H1 (cell line): ENCODE measurements around the gene COLEC11. TPM values are rescaled to one million over a fixed set of nuclear protein-coding genes. Genes with fewer than 3 reads are reported as not detected.

Experiments used
- CTCF ChIA-PET: fragments of 300-600 bp; sonication (Branson Sonifier 250); formaldehyde crosslinking; loops from one replicate; lab custom pipeline; 2021; ENCODE audit not compliant: partially characterized antibody; lab: Charles Lee
- POLR2A ChIA-PET: fragments of 300-600 bp; sonication (Branson Sonifier 250); formaldehyde crosslinking; loops from one replicate; lab custom pipeline; 2021; ENCODE audit warnings: inconsistent platforms; ENCODE audit not compliant: partially characterized antibody; lab: Charles Lee
- DNase-seq, 2 experiments: peaks; one replicate each; pipeline versions ENCODE4 v3.0.0 to v3.0.0-alpha.2; 2010 to 2022; ENCODE audit warnings: low spot score in 2 of 2, low read depth in 1 of 2, mixed read lengths in 1 of 2
- FAIRE-seq: peaks from 2 replicates; lab custom pipeline; 2011; peaks lifted over from hg19 to GRCh38; lab: Jason Lieb, UNC
- H2AFZ ChIP-seq: 2 replicates; pipeline ENCODE4 v1.8.1; 2012; ENCODE audit warnings: low read length, inconsistent platforms
- H2AK5ac ChIP-seq: 2 replicates; pipeline ENCODE4 v1.6.1; 2013; ENCODE audit warnings: low read depth, low read length
- H2BK120ac ChIP-seq: replicated peaks from 2 replicates; pipeline ENCODE3; 2013; ENCODE audit warnings: low read depth, low read length, inconsistent platforms
- H2BK12ac ChIP-seq: 2 replicates; pipeline ENCODE4 v1.6.1; 2013; ENCODE audit warnings: low read depth, low read length
- H2BK15ac ChIP-seq: 2 replicates; pipeline ENCODE4 v1.6.1; 2013; ENCODE audit warnings: low read length
- H2BK20ac ChIP-seq: 2 replicates; pipeline ENCODE4 v1.6.1; 2013; ENCODE audit warnings: low read length
- H2BK5ac ChIP-seq: 2 replicates; pipeline ENCODE4 v1.6.1; 2013; ENCODE audit warnings: low read depth, low read length
- H3K14ac ChIP-seq: 2 replicates; pipeline ENCODE4 v1.6.1; 2013; ENCODE audit warnings: inconsistent platforms; ENCODE audit not compliant: insufficient read length
- H3K18ac ChIP-seq: 2 replicates; pipeline ENCODE4 v1.6.1; 2013; ENCODE audit warnings: low read length; ENCODE audit errors: extremely low read depth
- H3K23ac ChIP-seq: 2 replicates; pipeline ENCODE4 v1.6.1; 2013; ENCODE audit warnings: inconsistent platforms; ENCODE audit not compliant: insufficient read length
- H3K23me2 ChIP-seq: 2 replicates; pipeline ENCODE4 v1.6.1; 2013; ENCODE audit warnings: low read depth, low read length
- H3K27ac ChIP-seq: 2 replicates; pipeline ENCODE4 v1.6.1; 2011; ENCODE audit warnings: low read depth, low read length, inconsistent platforms
- H3K27me3 ChIP-seq, 4 experiments: replicated peaks in 1 of 4; 1 replicate in 1 of 4; 2 replicates in 3 of 4; pipeline versions ENCODE4 v1.6.1 to v1.8.1; 2011 to 2013; ENCODE audit warnings: low read length in 3 of 4, mild to moderate bottlenecking in 3 of 4, inconsistent platforms in 2 of 4, mixed read lengths in 2 of 4, moderate library complexity in 1 of 4; ENCODE audit not compliant: control insufficient read depth in 3 of 4, insufficient read depth in 3 of 4; ENCODE audit errors: extremely low read depth in 1 of 4
- H3K36me3 ChIP-seq, 4 experiments: 2 replicates each; pipeline versions ENCODE4 v1.6.1 to v1.8.1; 2011 to 2013; ENCODE audit warnings: mild to moderate bottlenecking in 4 of 4, low read length in 3 of 4, moderate library complexity in 2 of 4, control low read depth in 1 of 4, inconsistent platforms in 1 of 4; ENCODE audit not compliant: insufficient read depth in 4 of 4, control insufficient read depth in 2 of 4
- H3K4ac ChIP-seq: replicated peaks from 2 replicates; pipeline ENCODE3; 2013; ENCODE audit warnings: low read length, low read depth, mixed read lengths, inconsistent platforms; ENCODE audit not compliant: insufficient read length
- H3K4me1 ChIP-seq, 4 experiments: replicated peaks in 1 of 4; 1 replicate in 1 of 4; 2 replicates in 3 of 4; pipeline versions ENCODE4 v1.6.1 to v1.8.1; 2011 to 2013; ENCODE audit warnings: low read length in 3 of 4, inconsistent platforms in 2 of 4, mixed read lengths in 1 of 4; ENCODE audit not compliant: insufficient read depth in 4 of 4, control insufficient read depth in 3 of 4
- H3K4me2 ChIP-seq, 2 experiments: 2 replicates each; pipeline versions ENCODE4 v1.6.1 to v1.8.1; 2011 to 2013; ENCODE audit warnings: low read depth in 2 of 2, low read length in 2 of 2, control low read depth in 1 of 2, inconsistent platforms in 1 of 2, mild to moderate bottlenecking in 1 of 2; ENCODE audit not compliant: insufficient read depth in 1 of 2
- H3K4me3 ChIP-seq, 4 experiments: fragments of 200-600, 300-600 bp in 1 of 4; sonication (generic), shearing (Covaris generic), sonication (Bioruptor Twin) in 1 of 4; 2 replicates each; pipeline versions ENCODE4 v1.5.1 to v1.8.1; 2011 to 2016; ENCODE audit warnings: low read length in 4 of 4, low read depth in 3 of 4, control low read depth in 2 of 4, inconsistent platforms in 2 of 4, mild to moderate bottlenecking in 2 of 4, mixed read lengths in 1 of 4, moderate library complexity in 1 of 4; ENCODE audit not compliant: insufficient read depth in 2 of 4; ENCODE audit errors: extremely low read depth in 1 of 4
- H3K56ac ChIP-seq: replicated peaks from 2 replicates; pipeline ENCODE3; 2013; ENCODE audit warnings: low read depth, mild to moderate bottlenecking, mixed read lengths, low read length, inconsistent platforms; ENCODE audit not compliant: insufficient read length
- H3K79me1 ChIP-seq: 2 replicates; pipeline ENCODE4 v1.6.1; 2013; ENCODE audit warnings: low read depth, low read length, control low read depth
- H3K79me2 ChIP-seq, 2 experiments: 2 replicates each; pipeline versions ENCODE4 v1.6.1 to v1.8.1; 2012 to 2013; ENCODE audit warnings: low read length in 2 of 2, mild to moderate bottlenecking in 2 of 2, inconsistent platforms in 1 of 2; ENCODE audit not compliant: insufficient read depth in 2 of 2, control insufficient read depth in 1 of 2
- H3K9ac ChIP-seq, 4 experiments: replicated peaks in 1 of 4; 1 replicate in 1 of 4; 2 replicates in 3 of 4; pipeline versions ENCODE4 v1.6.1 to v1.8.1; 2011 to 2013; ENCODE audit warnings: low read depth in 3 of 4, low read length in 3 of 4, control low read depth in 2 of 4, mild to moderate bottlenecking in 2 of 4, moderate library complexity in 2 of 4, inconsistent platforms in 1 of 4; ENCODE audit errors: extremely low read depth in 1 of 4
- H3K9me3 ChIP-seq, 2 experiments: 2 replicates each; pipeline versions ENCODE4 v1.6.1 to v1.8.1; 2012 to 2013; ENCODE audit warnings: mild to moderate bottlenecking in 2 of 2, moderate library complexity in 2 of 2, control low read depth in 1 of 2, inconsistent platforms in 1 of 2, low read depth in 1 of 2, low read length in 1 of 2, mixed read lengths in 1 of 2; ENCODE audit not compliant: insufficient read depth in 2 of 2
- H4K20me1 ChIP-seq, 2 experiments: replicated peaks in 1 of 2; 2 replicates each; pipeline versions ENCODE3 to v1.8.1; 2011 to 2013; ENCODE audit warnings: inconsistent platforms in 2 of 2, low read length in 2 of 2, mild to moderate bottlenecking in 1 of 2; ENCODE audit not compliant: insufficient read depth in 2 of 2, control insufficient read depth in 1 of 2
- H4K5ac ChIP-seq: 2 replicates; pipeline ENCODE4 v1.6.1; 2013; ENCODE audit warnings: low read length, low read depth, mixed read lengths, inconsistent platforms; ENCODE audit not compliant: insufficient read length
- H4K8ac ChIP-seq: 2 replicates; pipeline ENCODE4 v1.8.0; 2013; ENCODE audit warnings: mild to moderate bottlenecking, moderate library complexity, low read length, inconsistent platforms; ENCODE audit not compliant: insufficient read depth; ENCODE audit errors: extremely low read depth
- H4K91ac ChIP-seq: replicated peaks from 2 replicates; pipeline ENCODE3; 2013; ENCODE audit warnings: low read length, mixed read lengths, inconsistent platforms; ENCODE audit not compliant: insufficient read length
- MAFK ChIP-seq: IDR thresholded peaks from 2 replicates; pipeline ENCODE4 v1.6.1; 2012; ENCODE audit warnings: low read depth, mild to moderate bottlenecking, improper control_type of control experiment, low read length
- RBBP5 ChIP-seq: IDR thresholded peaks from 2 replicates; pipeline ENCODE4 v1.7.1; 2012; ENCODE audit warnings: low read depth, mild to moderate bottlenecking, inconsistent platforms, low read length, moderate library complexity, borderline replicate concordance
- WGBS, 2 experiments: shearing (Covaris generic) in 1 of 2; methylation state at CpG; one replicate each; pipeline versions ENCODE4 v1.1.6 to v1.1.7; 2013 to 2015; ENCODE audit warnings: low lambda C conversion rate in 2 of 2, mixed read lengths in 2 of 2, inconsistent platforms in 1 of 2, low coverage in 1 of 2, missing lambda C conversion rate in 1 of 2; ENCODE audit not compliant: insufficient replicate concordance in 2 of 2, insufficient coverage in 1 of 2, insufficient read length in 1 of 2; ENCODE audit errors: extremely low coverage in 1 of 2, missing lambda C conversion rate in 1 of 2; 5-methylcytosine and 5-hydroxymethylcytosine counted together
- polyA plus RNA-seq, 7 experiments: library from polyadenylated mRNA; depleted of rRNA in 3 of 7; stranded (reverse) in 5 of 7; unstranded in 2 of 7; fragments of >200 nt in 5 of 7; fragments of 200-250 nt in 2 of 7; gene quantifications; 1 replicate in 5 of 7; 2 replicates in 1 of 7; 4 replicates in 1 of 7; pipeline versions ENCODE4 v1.2.1 to v1.2.3, GENCODE V29; 2011 to 2013; ENCODE audit warnings: missing spikeins in 2 of 7, mixed read lengths in 2 of 7
- total RNA-seq: library from RNA; stranded (reverse); fragmentation: NEBNext Ultra II Directional; extraction: Animal tissue kit (Norgen Biotek cat#: 25700); gene quantifications from 2 replicates; pipeline ENCODE4 v1.2.1, GENCODE V29; 2021

COLEC11 gene
- total and polyA plus RNA-seq, 2 of the 8 experiments (the other 6 are each of a cell fraction or from before 2014, with no cell fraction given): 0.47 to 0.80 TPM

DNA sequence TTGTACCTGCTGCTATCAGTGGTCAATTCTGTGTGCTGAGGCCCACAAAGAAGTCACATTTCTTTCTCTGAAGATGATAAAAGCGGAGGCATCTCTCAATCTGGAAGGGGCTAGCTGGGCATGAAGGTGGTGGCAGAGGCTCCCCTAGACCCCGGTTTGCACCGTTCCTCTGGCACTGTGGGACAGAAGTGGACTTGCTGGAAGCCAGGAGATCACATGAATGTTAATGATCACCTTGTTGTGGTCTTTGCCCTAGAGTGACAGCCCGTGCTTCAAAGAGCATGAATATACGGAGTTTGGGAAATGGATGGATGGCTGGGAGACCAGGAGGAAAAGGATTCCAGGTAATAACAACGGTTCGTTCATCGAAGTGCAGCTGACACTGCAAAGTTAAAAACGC, 83.3 kb downstream of the COLEC11 start:
- DNase-seq: no peak
- H3K4ac ChIP-seq: no peak overlapping the region
- H2BK20ac ChIP-seq: no peak overlapping the region
- no peak overlapping the region for H4K5ac ChIP-seq
- H4K8ac ChIP-seq: no peak overlapping the region
- H4K91ac ChIP-seq: no peak overlapping the region
- no peak overlapping the region for H2BK15ac ChIP-seq
- no peaks in the 10 kb centered on the region; a peak in 1 of 7 replicates for H3K27me3 ChIP-seq
- no peaks in the 10 kb centered on the region for H3K36me3 ChIP-seq
- CTCF ChIA-PET: no interaction called here
- H2BK12ac ChIP-seq: no peak overlapping the region
- H3K4me3 ChIP-seq: no peak overlapping the region
- no peak overlapping the region for H3K4me2 ChIP-seq
- no peak overlapping the region for H2AFZ ChIP-seq
- no peaks in the 10 kb centered on the region for H3K79me2 ChIP-seq
- no peaks in the 10 kb centered on the region for H4K20me1 ChIP-seq
- no peak overlapping the region for H2AK5ac ChIP-seq
- no peak overlapping the region for H3K9ac ChIP-seq
- no peak overlapping the region for H3K23ac ChIP-seq
- no peaks in the 10 kb centered on the region for H3K4me1 ChIP-seq
- no peaks in the 10 kb centered on the region for H3K9me3 ChIP-seq
- no peak overlapping the region for H3K14ac ChIP-seq
- no peaks in the 10 kb centered on the region for H3K23me2 ChIP-seq
- WGBS, 2 experiments: 85% methylated on average over 9 of the region's 9 CpGs; no CpG with 5 or more reads in 1 of the 2 experiments
- TF ChIP-seq RBBP5 (no peak), MAFK (no peak)
- TF ChIP-seq, all 59 proteins: peak for 0
- no peak overlapping the region for H3K27ac ChIP-seq
- H3K18ac ChIP-seq: no peak overlapping the region
- H3K79me1 ChIP-seq: no peaks in the 10 kb centered on the region
- H3K56ac ChIP-seq: no peak overlapping the region
- no peak overlapping the region for H2BK120ac ChIP-seq
- POLR2A ChIA-PET: no interaction called here
- H2BK5ac ChIP-seq: no peak overlapping the region
- no peak for FAIRE-seq
